AG09319 (cell line): Measurements from ENCODE around the gene FAM83D.

ENCODE experiments used
- DNase-seq: peaks from one replicate; pipeline ENCODE4 v3.0.0-alpha.2; 2010; ENCODE audit warnings: low read depth; ENCODE audit errors: extremely low read depth
- CTCF ChIP-seq: IDR thresholded peaks from 2 replicates; pipeline ENCODE4 v1.5.1; 2011; ENCODE audit warnings: low read depth, mild to moderate bottlenecking, inconsistent platforms, low read length, moderate library complexity

Gene FAM83D

GRCh38 chr20:38946836-38947235 is 20.6 kb downstream of the FAM83D start:
- TF ChIP-seq CTCF, result no peak
- no peak for DNase-seq

- no peak for TF ChIP-seq CTCF
- no peak for DNase-seq
Measured at GRCh38 chr20:38947931-38948362, 21.7 kb downstream of the FAM83D start.

DNA sequence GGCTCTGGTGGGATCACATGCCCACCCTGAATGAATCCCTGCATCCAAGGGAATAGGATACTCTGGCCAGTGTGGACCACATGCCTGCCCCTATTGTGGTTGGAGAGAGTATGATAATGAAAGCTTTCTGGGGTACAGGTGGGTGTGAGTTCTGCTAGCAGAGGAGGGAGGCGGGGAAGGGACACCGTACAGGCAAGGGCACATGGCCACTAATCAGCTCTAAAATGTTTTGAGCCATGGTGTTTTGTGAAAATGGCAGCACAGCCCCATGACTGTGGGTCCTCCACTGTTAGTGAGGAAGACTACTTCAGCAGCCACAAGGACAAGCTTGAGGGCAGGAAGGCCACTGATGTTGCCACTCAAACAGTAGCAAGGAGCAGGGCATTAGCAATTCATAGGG is 24.0 kb downstream of the FAM83D start:
- TF ChIP-seq CTCF, result no peak
- DNase-seq, result no peak

GRCh38 chr20:38951611-38952010 is 25.4 kb downstream of the FAM83D start:
- no peak for DNase-seq
- TF ChIP-seq CTCF, result no peak

DNA sequence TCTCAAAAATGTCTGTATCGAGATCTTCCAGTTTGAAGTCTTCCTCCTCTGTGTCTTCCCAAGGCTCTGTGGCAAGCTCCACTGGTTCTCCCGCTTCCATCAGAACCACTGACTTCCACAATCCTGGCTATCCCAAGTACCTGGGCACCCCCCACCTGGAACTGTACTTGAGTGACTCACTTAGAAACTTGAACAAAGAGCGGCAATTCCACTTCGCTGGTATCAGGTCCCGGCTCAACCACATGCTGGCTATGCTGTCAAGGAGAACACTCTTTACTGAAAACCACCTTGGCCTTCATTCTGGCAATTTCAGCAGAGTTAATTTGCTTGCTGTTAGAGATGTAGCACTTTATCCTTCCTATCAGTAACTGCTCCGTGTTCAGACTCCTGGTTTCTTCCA is 25.9 kb downstream of the FAM83D start:
- DNase-seq, result no peak
- TF ChIP-seq CTCF, result no peak

DNA sequence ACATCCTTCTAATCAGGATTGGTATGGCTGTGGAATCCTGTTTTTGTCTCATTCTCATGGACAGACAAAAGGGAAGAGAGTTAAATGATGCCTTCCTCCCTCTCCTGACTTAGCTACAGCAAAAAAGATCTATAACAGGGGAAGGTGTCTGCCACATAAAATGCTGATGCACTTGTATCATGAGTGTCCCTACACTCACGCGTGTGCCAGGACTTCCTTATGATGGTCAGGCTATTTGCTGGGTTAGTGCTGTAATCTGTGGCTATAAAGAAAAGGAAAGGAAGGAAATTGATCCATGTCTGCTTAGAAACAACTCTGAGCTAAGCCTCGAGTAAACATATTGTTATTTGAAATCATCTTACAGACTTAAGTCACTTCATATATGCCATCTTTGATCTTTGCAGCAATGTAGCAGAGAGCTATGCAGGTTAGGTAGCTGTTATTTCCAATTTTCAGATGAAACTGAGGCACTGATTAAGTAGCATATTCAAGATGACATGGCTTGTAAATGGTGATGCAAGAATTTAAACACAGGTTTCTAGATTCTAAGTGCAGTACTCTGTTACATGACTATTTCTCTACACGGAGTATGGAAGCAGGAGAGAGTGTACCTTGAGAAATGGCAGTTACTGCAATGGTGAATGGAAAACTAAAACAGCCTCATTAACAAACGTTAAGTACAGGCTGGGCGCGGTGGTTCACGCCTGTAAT is 27.6 kb downstream of the FAM83D start:
- TF ChIP-seq CTCF, result no peak
- DNase-seq, result no peak

DNA sequence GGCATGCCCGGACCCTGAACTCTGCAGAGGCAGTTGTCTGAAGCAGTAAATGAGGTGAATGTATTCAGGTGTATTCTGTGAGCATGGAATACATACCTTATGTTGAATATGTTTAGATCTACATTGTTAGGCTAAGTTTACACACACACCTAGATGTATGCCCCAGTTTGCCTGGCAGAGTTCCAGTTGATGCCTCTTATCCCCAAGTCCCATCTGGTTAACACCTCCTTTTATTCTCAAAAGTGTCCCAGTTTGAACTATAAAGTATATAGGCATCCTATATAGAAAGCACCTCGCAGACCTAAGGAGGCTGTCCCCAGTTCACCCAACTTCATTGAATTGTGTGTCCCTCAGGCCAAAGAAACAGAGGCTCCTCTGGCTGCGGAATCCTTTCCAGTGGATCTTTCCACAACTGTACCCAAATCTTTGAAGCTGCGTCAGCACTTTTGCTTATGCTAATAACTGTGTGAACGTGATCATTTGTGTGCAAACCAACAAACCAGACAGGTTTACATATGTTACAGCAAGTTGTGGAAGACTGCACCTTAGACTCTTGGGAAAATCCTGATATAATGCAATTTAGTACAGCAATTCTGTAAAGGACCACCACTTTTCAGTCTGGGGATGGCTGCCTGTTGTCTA is 31.1 kb downstream of the FAM83D start:
- TF ChIP-seq CTCF, result no peak
- no peak for DNase-seq
